ENCODE results near the gene NHERF1. TPM values are rescaled to one million over a fixed set of nuclear protein-coding genes. Genes with fewer than 3 reads are reported as not detected.

NHERF1 gene
- total and polyA plus RNA-seq, 2 of the 13 experiments (the other 11 are each of a cell fraction or from before 2014, with no cell fraction given): 169 to 269 TPM

GRCh38 chr17:74772053-74772452 lies 23.6 kb downstream of the NHERF1 start (continued):
- TF ChIP-seq, protein P1, sequence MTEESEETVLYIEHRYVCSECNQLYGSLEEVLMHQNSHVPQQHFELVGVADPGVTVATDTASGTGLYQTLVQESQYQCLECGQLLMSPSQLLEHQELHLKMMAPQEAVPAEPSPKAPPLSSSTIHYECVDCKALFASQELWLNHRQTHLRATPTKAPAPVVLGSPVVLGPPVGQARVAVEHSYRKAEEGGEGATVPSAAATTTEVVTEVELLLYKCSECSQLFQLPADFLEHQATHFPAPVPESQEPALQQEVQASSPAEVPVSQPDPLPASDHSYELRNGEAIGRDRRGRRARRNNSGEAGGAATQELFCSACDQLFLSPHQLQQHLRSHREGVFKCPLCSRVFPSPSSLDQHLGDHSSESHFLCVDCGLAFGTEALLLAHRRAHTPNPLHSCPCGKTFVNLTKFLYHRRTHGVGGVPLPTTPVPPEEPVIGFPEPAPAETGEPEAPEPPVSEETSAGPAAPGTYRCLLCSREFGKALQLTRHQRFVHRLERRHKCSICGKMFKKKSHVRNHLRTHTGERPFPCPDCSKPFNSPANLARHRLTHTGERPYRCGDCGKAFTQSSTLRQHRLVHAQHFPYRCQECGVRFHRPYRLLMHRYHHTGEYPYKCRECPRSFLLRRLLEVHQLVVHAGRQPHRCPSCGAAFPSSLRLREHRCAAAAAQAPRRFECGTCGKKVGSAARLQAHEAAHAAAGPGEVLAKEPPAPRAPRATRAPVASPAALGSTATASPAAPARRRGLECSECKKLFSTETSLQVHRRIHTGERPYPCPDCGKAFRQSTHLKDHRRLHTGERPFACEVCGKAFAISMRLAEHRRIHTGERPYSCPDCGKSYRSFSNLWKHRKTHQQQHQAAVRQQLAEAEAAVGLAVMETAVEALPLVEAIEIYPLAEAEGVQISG (CRISPR knock-in tag; IDR thresholded peaks at IDR 0.05): no peak
- TF ChIP-seq ZNF770 (CRISPR knock-in tag; IDR thresholded peaks at IDR 0.05): no peak
- no peak for TF ChIP-seq YEATS4 (CRISPR knock-in tag; IDR thresholded peaks at IDR 0.05; ENCODE audit: borderline replicate concordance)
- TF ChIP-seq, protein P2, sequence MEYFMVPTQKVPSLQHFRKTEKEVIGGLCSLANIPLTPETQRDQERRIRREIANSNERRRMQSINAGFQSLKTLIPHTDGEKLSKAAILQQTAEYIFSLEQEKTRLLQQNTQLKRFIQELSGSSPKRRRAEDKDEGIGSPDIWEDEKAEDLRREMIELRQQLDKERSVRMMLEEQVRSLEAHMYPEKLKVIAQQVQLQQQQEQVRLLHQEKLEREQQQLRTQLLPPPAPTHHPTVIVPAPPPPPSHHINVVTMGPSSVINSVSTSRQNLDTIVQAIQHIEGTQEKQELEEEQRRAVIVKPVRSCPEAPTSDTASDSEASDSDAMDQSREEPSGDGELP (IDR thresholded peaks at IDR 0.05; ENCODE audit: borderline replicate concordance, low read depth): no peak
- 0 out of 2 replicates have a peak, but pooled peaks have one; percentile 6 for TF ChIP-seq HNF4A (CRISPR knock-in tag; IDR thresholded peaks at IDR 0.05)
- no peak for TF ChIP-seq ZFAT (CRISPR knock-in tag; conservative IDR thresholded peaks at IDR 0.05)
- no peak for TF ChIP-seq HMG20A (CRISPR knock-in tag; IDR thresholded peaks at IDR 0.05; ENCODE audit: borderline replicate concordance)
- TF ChIP-seq MYNN (CRISPR knock-in tag; IDR thresholded peaks at IDR 0.05; ENCODE audit: low read depth): no peak
- TF ChIP-seq ZNF225 (CRISPR knock-in tag; IDR thresholded peaks at IDR 0.05): no peak
- no peak for TF ChIP-seq MTF1 (CRISPR knock-in tag; IDR thresholded peaks at IDR 0.05)
- TF ChIP-seq MEIS1 (CRISPR knock-in tag; IDR thresholded peaks at IDR 0.05; ENCODE audit: borderline replicate concordance): no peak
- TF ChIP-seq HDAC2 (CRISPR knock-in tag; IDR thresholded peaks at IDR 0.05): no peak
- TF ChIP-seq AGO1 (IDR thresholded peaks at IDR 0.05; ENCODE audit: low read depth, low read length, poor library complexity, severe bottlenecking): peak; percentile 27
- no peak for TF ChIP-seq ESRRA (CRISPR knock-in tag; IDR thresholded peaks at IDR 0.05; ENCODE audit: low read depth)
- TF ChIP-seq ZBTB20 (CRISPR knock-in tag; IDR thresholded peaks at IDR 0.05; ENCODE audit: borderline replicate concordance, low read depth): no peak
- no peak for TF ChIP-seq CSRNP2 (CRISPR knock-in tag; conservative IDR thresholded peaks at IDR 0.05; ENCODE audit: low read depth)
- TF ChIP-seq RFXAP (CRISPR knock-in tag; IDR thresholded peaks at IDR 0.05; ENCODE audit: borderline replicate concordance): no peak
- TF ChIP-seq POLR2G (IDR thresholded peaks at IDR 0.05; ENCODE audit: low read depth, low read length): peak; percentile 13; the same call in 1 of the 2 replicates
